ENCODE data around the gene NFE2L3.

NFE2L3 gene

DNA sequence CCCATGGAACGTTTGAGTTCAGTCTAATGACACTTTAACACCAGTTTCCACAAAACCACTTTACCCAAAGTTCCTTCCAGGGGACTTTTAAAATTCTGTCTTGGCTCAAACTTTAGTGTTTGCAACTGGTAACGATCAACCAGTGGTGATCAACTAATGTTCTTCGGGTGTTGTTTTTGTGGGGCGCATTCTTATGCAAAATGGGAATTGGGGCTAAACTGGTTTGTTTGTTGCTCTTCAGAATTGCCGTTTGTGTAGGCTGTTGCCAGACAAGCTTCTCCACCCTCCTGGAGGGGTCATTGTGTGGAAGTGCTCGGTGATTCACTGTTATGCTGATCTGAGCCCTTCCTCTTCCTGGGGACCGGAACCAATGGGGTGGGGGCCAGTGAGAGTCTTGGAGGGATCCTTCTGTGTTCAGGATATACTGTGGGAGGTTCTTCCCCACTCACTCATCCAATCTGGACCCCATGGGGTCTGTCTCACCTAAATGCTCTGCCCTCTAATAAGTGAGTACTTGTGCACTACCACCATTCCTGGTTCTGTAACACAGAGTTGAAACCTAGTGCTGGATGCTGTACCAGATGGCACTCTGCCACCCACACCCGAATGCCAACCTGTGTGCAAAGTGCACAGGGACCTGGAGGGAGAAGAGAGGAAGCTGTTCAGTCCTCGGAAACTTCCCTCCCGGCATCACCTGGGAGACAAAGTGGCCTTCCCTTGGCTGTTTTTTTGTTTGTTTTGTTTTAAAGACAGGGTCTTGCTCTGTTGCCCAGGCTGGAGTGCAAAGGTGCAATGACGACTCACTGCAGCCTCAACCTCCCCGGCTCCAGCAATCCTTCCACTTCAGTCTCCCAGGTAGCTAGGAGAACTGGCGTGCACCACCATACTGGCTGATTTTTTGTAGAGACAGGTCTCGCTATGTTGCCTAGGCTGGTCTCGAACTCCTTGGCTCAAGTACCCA, 2.1 kb downstream of the NFE2L3 start:
- Histone ChIP-seq H3K27me3 (peaks cover 0 to 44% of the 10 kb centered on the region in 2 donors), H3K4me1 (peaks cover 0 to 19% (median 10%) of the 10 kb centered on the region in 4 donors), H3K36me3 (no peaks in the 10 kb centered on the region), H3K9me3 (no peaks in the 10 kb centered on the region), H3K4me3 (no peak overlapping the region), H3K27ac (no peak overlapping the region)
- DNase-seq, result peak in 1 of 2 donors; percentile 34
- TF ChIP-seq, protein P1, sequence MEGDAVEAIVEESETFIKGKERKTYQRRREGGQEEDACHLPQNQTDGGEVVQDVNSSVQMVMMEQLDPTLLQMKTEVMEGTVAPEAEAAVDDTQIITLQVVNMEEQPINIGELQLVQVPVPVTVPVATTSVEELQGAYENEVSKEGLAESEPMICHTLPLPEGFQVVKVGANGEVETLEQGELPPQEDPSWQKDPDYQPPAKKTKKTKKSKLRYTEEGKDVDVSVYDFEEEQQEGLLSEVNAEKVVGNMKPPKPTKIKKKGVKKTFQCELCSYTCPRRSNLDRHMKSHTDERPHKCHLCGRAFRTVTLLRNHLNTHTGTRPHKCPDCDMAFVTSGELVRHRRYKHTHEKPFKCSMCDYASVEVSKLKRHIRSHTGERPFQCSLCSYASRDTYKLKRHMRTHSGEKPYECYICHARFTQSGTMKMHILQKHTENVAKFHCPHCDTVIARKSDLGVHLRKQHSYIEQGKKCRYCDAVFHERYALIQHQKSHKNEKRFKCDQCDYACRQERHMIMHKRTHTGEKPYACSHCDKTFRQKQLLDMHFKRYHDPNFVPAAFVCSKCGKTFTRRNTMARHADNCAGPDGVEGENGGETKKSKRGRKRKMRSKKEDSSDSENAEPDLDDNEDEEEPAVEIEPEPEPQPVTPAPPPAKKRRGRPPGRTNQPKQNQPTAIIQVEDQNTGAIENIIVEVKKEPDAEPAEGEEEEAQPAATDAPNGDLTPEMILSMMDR (IDR thresholded peaks at IDR 0.05), result no peak
- intact Hi-C loops (cut with DNase I; ENCODE audit: low total_unique reads), result no loop called here

DNA sequence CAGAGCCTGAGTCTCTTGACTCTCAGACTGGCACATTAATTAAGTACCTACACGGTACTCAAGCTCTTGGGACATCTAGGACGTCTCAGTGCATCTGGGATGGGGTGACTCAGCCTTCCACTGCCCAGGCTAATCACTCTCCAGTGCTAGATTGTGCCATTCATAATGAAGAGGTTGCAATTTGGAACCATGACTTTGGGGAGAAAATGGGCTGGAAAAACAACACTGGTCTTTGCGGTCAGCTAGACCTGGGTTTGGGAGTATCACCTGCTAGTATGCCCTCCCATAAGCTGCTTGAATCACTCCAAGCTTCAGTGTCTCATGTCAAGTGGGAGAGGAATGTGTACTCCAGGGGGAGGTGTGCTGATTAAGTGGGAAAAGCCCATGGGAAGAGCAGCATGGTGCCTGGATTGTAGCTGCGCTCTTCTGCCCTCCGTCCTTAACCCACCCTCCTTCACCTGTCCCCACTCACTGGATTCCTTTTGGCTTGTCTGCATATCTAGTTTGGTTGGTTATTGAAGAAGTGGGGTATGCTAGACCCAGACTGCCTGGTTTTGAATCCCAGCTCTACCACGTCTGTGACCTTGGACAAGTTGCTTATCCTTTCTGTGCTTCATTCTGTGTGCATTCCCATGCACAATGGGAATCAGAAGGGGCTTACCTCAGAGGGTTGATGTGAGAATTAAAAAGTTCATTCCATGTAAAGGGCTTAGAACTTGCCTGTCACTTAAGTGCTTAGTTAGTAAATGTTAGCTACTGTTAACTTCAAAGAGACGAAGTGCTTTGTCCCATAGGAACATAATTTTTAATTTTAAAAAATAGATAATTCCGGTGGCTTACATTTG, 3.8 kb downstream of the NFE2L3 start:
- peaks cover 0 to 19% (median 10%) of the 10 kb centered on the region in 4 donors for H3K4me1 ChIP-seq
- H3K9me3 ChIP-seq, result no peaks in the 10 kb centered on the region
- intact Hi-C loops (cut with DNase I; ENCODE audit: low total_unique reads), result no loop called here
- DNase-seq, result no peak
- TF ChIP-seq, protein P1 (IDR thresholded peaks at IDR 0.05), result no peak
- no peak overlapping the region for H3K27ac ChIP-seq
- H3K4me3 ChIP-seq, result no peak overlapping the region
- H3K36me3 ChIP-seq, result no peaks in the 10 kb centered on the region
- H3K27me3 ChIP-seq, result peaks cover 0 to 43% of the 10 kb centered on the region in 2 donors

DNA sequence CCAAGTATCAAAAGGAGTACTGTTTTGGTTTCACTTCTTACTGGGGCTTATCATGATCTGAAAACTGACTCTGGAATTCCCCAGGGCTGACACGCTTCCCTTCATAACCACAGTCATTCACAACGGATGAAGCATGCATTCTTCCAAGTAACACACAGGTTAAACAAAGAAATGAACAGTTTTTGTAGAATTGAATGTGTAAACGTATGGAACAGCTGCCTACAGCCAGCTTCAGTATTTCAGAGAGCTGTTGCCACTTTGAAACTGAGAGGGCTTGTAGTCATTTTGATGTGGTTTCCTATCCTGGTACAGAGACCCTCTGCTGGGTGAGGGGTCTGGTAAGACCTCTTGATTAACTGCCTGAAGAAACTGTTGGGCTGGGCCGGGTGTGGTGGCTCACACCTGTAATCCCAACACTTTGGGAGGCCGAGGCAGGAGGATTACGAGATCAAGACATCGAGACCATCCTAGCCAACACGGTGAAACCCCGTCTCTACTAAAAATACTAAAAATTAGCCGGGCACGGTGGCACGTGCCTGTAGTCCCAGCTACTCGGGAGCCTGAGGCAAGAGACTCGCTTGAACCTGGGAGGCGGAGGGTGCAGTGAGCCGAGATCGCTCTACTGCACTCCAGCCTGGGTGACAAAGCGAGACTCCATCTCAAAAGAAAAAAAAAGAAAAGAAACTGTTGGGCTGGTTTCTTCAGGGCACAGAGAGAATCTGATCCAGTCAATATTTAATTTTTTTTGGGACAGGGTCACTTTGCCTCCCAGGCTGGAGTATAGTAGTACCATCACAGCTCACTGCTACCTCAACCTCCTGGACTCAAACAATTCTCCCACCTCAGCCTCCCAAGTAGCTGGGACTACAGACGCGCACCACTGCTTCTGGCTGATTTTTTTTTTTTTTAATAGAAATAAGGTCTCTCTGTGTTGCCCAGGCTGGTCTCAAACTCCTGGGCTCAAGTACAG, 4.7 kb downstream of the NFE2L3 start:
- no peak overlapping the region for H3K4me3 ChIP-seq
- TF ChIP-seq, protein P1 (IDR thresholded peaks at IDR 0.05), result no peak
- intact Hi-C loops (cut with DNase I; ENCODE audit: low total_unique reads), result no loop called here
- DNase-seq, result no peak
- peaks cover 0 to 33% of the 10 kb centered on the region in 2 donors for H3K27me3 ChIP-seq
- H3K4me1 ChIP-seq, result peaks cover 0 to 17% (median 10%) of the 10 kb centered on the region in 4 donors
- no peak overlapping the region for H3K27ac ChIP-seq
- no peaks in the 10 kb centered on the region for H3K36me3 ChIP-seq
- H3K9me3 ChIP-seq, result no peaks in the 10 kb centered on the region

DNA sequence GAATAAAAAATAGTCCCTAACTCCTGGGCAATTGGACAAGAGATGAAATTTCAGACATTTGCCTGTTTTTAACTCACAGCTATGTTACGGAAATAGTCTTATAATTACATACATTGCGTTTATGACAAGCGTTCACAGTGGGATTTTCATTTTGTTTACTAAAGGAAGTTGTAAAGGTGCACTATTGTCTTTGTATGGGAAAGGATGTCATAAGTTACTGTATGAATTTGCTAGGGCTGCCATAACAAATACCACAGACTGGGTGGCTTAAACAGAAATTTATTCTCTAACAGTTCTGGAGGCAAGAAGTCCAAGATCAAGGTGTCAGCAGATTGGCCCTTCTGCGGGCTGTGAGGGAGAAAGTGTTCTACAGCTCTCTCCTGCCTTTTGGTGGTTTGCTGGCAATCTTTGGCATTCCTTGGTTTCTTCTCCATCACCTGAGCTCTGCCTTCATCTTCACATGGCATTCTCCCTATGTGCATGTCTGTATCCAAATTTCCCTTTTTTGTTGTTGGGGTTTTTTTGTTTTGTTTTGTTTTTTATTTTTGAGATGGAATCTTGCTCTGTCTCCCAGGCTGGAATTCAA, 5.6 kb downstream of the NFE2L3 start:
- peaks cover 0 to 8% (median 4%) of the 10 kb centered on the region in 4 donors for H3K4me1 ChIP-seq
- peaks cover 0 to 24% of the 10 kb centered on the region in 2 donors for H3K27me3 ChIP-seq
- intact Hi-C loops (cut with DNase I; ENCODE audit: low total_unique reads), result no loop called here
- TF ChIP-seq, protein P1 (IDR thresholded peaks at IDR 0.05), result no peak
- H3K4me3 ChIP-seq, result no peak overlapping the region
- H3K27ac ChIP-seq, result no peak overlapping the region
- no peaks in the 10 kb centered on the region for H3K9me3 ChIP-seq
- no peak for DNase-seq
- no peaks in the 10 kb centered on the region for H3K36me3 ChIP-seq

All from tibial artery (tissue), 4 donors.